Esophagus muscularis mucosa (tissue), 4 donors: ENCODE results near the gene AGER. TPM values are rescaled to one million over a fixed set of nuclear protein-coding genes. Genes with fewer than 3 reads are reported as not detected.

ENCODE experiments used
- DNase-seq: peaks from one replicate; pipeline ENCODE4 v3.0.0-alpha.2; 2017; ENCODE audit errors: extremely low spot score
- H3K27ac ChIP-seq, 4 donors: fragments of 200-600 bp; sonication (generic); replicated peaks in 1 of 4; 1 replicate in 3 of 4; 2 replicates in 1 of 4; pipeline ENCODE4 v1.5.1; 2016 to 2019; ENCODE audit warnings: mild to moderate bottlenecking in 1 of 4
- H3K27me3 ChIP-seq, 4 donors: fragments of 200-600 bp; sonication (generic); one replicate each; pipeline versions ENCODE4 v1.5.1 to v1.6.0; 2016 to 2019
- H3K36me3 ChIP-seq, 4 donors: fragments of 200-600 bp; sonication (generic); one replicate each; pipeline ENCODE4 v1.5.1; 2016 to 2019
- H3K4me1 ChIP-seq, 4 donors: fragments of 200-600 bp; sonication (generic); one replicate each; pipeline ENCODE4 v1.5.1; 2016 to 2019
- H3K4me3 ChIP-seq, 4 donors: fragments of 200-600 bp; sonication (generic); 1 replicate in 2 of 4; 2 replicates in 2 of 4; pipeline ENCODE4 v1.5.1; 2016 to 2019; ENCODE audit warnings: mild to moderate bottlenecking in 4 of 4, moderate library complexity in 1 of 4
- H3K9me3 ChIP-seq, 4 donors: fragments of 200-600 bp; sonication (generic); 1 replicate in 3 of 4; 2 replicates in 1 of 4; pipeline ENCODE4 v1.5.1; 2016 to 2019
- EP300 ChIP-seq: sonication (generic); formaldehyde crosslinking; IDR thresholded peaks from one replicate; pipeline ENCODE4 v1.6.1; 2017; ENCODE audit warnings: antibody characterized with exemption
- POLR2A ChIP-seq: fragments of 450-650 bp; IDR thresholded peaks from one replicate; pipeline ENCODE4 v1.6.1; 2017; ENCODE audit warnings: antibody characterized with exemption, moderate library complexity, mild to moderate bottlenecking, low read depth
- POLR2AphosphoS5 ChIP-seq, 2 donors: sonication (generic); formaldehyde crosslinking; IDR thresholded peaks; one replicate each; pipeline ENCODE4 v1.6.1; 2017; ENCODE audit warnings: antibody characterized with exemption in 2 of 2
- WGBS: methylation state at CpG from one replicate; pipeline ENCODE4 v1.1.5; 2018; 5-methylcytosine and 5-hydroxymethylcytosine counted together
- intact Hi-C: fragments of 100-400 bp; cut with DNase I; formaldehyde crosslinking; loops from one replicate; pipeline ENCODE4 v1.15.1; 2023
- total RNA-seq, 4 donors: library from RNA; depleted of rRNA; stranded (reverse); fragments of >200 nt; gene quantifications; one replicate each; pipeline versions ENCODE4 v1.1.0 to v1.2.1, GENCODE V29; 2016
- TF ChIP-seq, protein P1 (sequence below), 3 experiments: fragments of 200-600 bp in 2 of 3; fragments of 450-650 bp in 1 of 3; sonication (generic) in 2 of 3; IDR thresholded peaks; one replicate each; pipeline ENCODE4 v1.5.1; 2017 to 2019; ENCODE audit warnings: antibody characterized with exemption in 3 of 3, mild to moderate bottlenecking in 2 of 3, moderate library complexity in 1 of 3

The AGER gene
- total RNA-seq, 4 donors from 2014 or later: 0.83 to 5.9 (median 3.8) TPM

DNA sequence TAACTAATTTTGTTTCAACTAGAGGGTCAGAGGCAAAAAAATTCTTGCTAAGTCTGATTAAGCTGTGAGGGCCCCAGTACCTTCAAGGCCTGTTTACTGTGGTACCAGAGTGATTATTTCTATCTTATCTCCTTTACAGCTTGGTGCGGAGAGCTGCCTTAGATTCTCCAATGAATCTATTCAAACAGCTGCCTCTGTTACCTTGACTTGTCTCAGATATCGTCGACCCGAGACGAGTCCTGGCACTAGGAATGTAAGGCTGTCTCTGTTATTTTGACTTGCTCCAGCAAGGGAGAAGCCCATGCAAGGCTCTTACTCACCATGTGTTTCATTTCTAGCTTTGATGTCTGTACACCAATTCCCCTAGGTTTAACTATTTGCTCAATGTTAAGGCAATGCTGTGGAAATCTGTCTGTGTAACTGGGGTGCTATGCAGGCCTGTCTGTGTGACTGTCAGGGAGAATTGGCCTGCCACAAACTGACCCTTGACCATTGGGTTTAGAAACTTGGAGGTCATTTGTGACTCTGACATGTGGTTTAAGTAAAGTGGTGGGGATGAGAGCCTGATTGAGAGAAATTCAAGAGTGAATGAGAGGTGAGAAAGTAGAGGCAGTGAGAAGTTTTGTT lies 43.5 kb downstream of the AGER start:
- intact Hi-C loops: no loop called here
- Histone ChIP-seq H3K9me3 (no peaks in the 10 kb centered on the region), H3K4me1 (no peaks in the 10 kb centered on the region), H3K4me3 (no peak overlapping the region), H3K27me3 (no peaks in the 10 kb centered on the region), H3K36me3 (no peaks in the 10 kb centered on the region), H3K27ac (no peak overlapping the region)
- no peak for DNase-seq
- TF ChIP-seq EP300: no peak
- no peak for TF ChIP-seq POLR2A
- TF ChIP-seq POLR2AphosphoS5 (IDR thresholded peaks at IDR 0.05): no peak
- TF ChIP-seq, protein P1, sequence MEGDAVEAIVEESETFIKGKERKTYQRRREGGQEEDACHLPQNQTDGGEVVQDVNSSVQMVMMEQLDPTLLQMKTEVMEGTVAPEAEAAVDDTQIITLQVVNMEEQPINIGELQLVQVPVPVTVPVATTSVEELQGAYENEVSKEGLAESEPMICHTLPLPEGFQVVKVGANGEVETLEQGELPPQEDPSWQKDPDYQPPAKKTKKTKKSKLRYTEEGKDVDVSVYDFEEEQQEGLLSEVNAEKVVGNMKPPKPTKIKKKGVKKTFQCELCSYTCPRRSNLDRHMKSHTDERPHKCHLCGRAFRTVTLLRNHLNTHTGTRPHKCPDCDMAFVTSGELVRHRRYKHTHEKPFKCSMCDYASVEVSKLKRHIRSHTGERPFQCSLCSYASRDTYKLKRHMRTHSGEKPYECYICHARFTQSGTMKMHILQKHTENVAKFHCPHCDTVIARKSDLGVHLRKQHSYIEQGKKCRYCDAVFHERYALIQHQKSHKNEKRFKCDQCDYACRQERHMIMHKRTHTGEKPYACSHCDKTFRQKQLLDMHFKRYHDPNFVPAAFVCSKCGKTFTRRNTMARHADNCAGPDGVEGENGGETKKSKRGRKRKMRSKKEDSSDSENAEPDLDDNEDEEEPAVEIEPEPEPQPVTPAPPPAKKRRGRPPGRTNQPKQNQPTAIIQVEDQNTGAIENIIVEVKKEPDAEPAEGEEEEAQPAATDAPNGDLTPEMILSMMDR (IDR thresholded peaks at IDR 0.05): no peak
- 54% methylated on average over 5 of the region's 5 CpGs for WGBS

DNA sequence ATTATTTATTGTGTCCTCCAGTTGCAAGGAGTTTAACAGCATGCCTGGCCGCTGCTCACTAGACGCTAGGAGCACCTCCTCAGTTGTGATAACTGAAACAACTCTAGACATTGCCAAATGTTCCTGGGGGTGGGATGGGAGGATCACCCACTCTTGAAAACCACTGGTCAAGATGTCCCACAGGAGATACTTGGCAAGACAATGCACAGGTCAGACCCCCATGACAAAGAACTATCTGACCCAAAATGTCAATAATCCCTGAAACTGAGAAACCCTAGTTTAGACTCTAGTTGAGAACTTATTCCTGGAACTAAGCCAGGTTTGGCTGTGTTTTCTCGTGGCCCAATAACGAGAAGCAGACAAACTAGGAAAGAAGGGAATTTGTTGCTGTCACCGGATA lies 44.5 kb downstream of the AGER start:
- H3K4me3 ChIP-seq: no peak overlapping the region

DNA sequence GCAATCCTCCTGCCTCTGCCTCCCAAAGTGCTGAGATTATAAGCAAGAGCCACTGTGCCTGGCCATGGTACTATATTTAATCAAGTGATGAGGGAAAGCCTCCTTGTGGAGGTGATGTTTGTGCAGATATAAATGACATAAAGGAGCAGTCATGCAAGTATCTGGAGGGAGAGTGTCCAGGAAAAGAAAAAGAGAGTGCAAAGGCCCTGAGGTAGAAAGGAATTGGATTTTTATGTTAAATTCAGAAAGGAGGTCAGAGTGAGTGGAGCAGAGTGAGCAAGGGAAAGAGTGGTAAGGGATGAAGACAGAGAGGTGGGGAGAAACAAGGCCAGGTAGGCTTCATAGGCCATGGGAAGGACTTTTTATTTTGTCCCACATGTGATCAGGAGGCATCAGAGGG lies 46.6 kb downstream of the AGER start:
- no peaks in the 10 kb centered on the region for H3K4me1 ChIP-seq
- H3K27ac ChIP-seq: no peak overlapping the region
- TF ChIP-seq EP300 (no peak), POLR2AphosphoS5 (IDR thresholded peaks at IDR 0.05) (no peak), POLR2A (no peak)
- TF ChIP-seq, protein P1 (IDR thresholded peaks at IDR 0.05): no peak
- H3K4me3 ChIP-seq: no peak overlapping the region
- no peaks in the 10 kb centered on the region for H3K27me3 ChIP-seq
- intact Hi-C loops: no loop called here
- no peaks in the 10 kb centered on the region for H3K9me3 ChIP-seq
- no peak for DNase-seq
- no peaks in the 10 kb centered on the region for H3K36me3 ChIP-seq

More for the DNA sequence above, 44.5 kb downstream of the AGER start:
- Histone ChIP-seq H3K4me1 (no peaks in the 10 kb centered on the region), H3K36me3 (no peaks in the 10 kb centered on the region), H3K27me3 (no peaks in the 10 kb centered on the region), H3K27ac (no peak overlapping the region), H3K9me3 (no peaks in the 10 kb centered on the region)
- TF ChIP-seq POLR2AphosphoS5 (IDR thresholded peaks at IDR 0.05): no peak
- no peak for TF ChIP-seq POLR2A
- no peak for TF ChIP-seq EP300
- TF ChIP-seq, protein P1 (IDR thresholded peaks at IDR 0.05): no peak
- intact Hi-C loops: no loop called here
- 73% methylated on average over 5 of the region's 5 CpGs for WGBS
- no peak for DNase-seq

DNA sequence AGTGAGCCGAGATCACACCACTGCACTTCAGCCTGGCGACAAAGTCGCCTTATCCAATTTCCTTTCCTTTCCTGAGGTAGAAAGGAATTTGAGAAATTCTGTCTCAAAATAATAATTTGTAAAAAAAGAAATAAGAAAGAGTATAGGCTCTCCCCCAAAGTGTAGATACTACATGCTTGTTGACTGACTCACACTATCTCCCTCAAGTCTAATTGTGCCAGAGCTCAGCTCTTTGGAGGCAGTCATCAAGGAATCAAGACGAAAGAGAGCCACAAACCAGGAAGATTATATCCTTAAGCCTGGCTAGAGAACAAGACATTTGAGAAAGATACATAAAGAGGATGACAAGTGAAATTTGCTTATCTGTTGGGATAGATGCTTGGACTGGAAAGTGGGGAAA lies 50.3 kb downstream of the AGER start:
- 84% methylated on average over 4 of the region's 4 CpGs for WGBS
- Histone ChIP-seq H3K4me3 (no peak overlapping the region), H3K36me3 (no peaks in the 10 kb centered on the region), H3K27me3 (no peaks in the 10 kb centered on the region), H3K4me1 (peaks cover 11 to 15% (median 14%) of the 10 kb centered on the region in 4 donors), H3K27ac (no peak overlapping the region), H3K9me3 (no peaks in the 10 kb centered on the region)
- intact Hi-C loops: no loop called here
- no peak for TF ChIP-seq POLR2A
- no peak for TF ChIP-seq EP300
- TF ChIP-seq POLR2AphosphoS5 (IDR thresholded peaks at IDR 0.05): no peak
- DNase-seq: no peak

DNA sequence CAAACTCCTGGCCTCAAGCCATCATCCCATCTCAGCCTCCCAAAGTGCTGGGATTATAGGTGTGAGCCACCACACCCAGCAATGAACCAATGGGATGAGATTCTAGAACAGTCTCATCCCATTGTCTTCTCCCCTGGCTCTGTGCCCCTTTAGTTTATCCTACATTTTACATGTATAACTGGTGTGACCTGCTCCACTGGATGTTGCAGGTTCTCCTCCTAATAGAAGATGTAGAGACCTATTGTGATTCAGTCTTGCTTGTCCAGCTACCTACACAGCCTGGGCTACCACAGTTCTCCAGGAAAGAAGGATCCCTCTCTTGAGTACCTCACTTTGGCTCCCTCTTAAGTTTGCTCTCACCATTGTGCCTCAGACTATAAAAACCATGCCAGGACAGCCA lies 51.9 kb downstream of the AGER start:
- H3K27ac ChIP-seq: no peak overlapping the region
- intact Hi-C loops: no loop called here
- TF ChIP-seq, protein P1 (IDR thresholded peaks at IDR 0.05): no peak
- TF ChIP-seq EP300 (no peak), POLR2A (no peak), POLR2AphosphoS5 (IDR thresholded peaks at IDR 0.05) (no peak)
- H3K36me3 ChIP-seq: no peaks in the 10 kb centered on the region
- no peak for DNase-seq
- H3K9me3 ChIP-seq: no peaks in the 10 kb centered on the region
- H3K27me3 ChIP-seq: no peaks in the 10 kb centered on the region
- H3K4me1 ChIP-seq: peaks cover 21 to 28% (median 25%) of the 10 kb centered on the region in 4 donors
- H3K4me3 ChIP-seq: no peak overlapping the region
